ENCODE data around the gene ULBP1.
"Not testable (repeated sequence)": the region's sequence is repeated elsewhere in the genome, so short reads cannot be mapped to it uniquely, and the experiment has no call there.

The ULBP1 gene, protein sequence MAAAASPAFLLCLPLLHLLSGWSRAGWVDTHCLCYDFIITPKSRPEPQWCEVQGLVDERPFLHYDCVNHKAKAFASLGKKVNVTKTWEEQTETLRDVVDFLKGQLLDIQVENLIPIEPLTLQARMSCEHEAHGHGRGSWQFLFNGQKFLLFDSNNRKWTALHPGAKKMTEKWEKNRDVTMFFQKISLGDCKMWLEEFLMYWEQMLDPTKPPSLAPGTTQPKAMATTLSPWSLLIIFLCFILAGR

DNA sequence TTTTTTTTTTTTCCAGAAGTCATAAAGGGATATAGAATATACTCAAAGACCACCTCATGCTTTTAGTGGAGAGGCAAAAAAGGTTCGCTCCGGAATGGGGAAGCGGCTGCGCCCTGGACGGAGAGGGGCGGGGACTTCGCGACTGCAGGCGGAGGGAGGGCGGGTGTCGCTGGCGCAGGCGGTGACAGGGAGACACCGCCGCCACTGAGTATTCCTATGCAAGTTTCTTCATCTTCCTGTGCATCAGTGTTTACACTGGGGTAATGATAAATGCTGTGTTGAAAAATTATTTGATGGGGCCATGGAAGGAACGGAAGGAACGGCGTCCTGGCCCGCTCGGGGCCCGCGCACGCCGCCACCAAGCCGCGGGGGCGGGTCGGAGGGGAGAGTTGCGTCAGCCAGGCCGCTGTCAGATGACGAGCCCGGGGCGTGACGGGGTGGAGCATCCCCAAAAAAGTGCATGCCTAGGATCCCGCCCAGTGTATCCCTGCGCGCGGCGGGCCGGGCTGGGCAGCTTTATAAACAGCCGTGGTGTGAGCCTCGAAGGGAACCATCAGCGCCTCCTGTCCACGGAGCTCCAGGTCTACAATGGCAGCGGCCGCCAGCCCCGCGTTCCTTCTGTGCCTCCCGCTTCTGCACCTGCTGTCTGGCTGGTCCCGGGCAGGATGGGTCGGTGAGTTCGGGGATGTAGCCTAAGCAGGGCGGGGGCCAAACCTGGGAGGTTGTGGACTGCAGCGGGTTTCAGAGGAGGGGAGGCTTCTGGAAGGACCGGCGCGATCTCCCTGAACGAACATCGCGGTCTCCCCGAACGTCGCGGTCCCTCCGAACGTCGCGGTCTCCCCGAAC lies at the start of gene ULBP1:
Gene ULBP1 (plus strand): TSS at position 482 of the 846 bp plus-strand sequence. CDS start 107 bp downstream, at position 589.
- DNase-seq (ENCODE audit: low spot score) = peak; percentile 67
- TF ChIP-seq, protein P1, sequence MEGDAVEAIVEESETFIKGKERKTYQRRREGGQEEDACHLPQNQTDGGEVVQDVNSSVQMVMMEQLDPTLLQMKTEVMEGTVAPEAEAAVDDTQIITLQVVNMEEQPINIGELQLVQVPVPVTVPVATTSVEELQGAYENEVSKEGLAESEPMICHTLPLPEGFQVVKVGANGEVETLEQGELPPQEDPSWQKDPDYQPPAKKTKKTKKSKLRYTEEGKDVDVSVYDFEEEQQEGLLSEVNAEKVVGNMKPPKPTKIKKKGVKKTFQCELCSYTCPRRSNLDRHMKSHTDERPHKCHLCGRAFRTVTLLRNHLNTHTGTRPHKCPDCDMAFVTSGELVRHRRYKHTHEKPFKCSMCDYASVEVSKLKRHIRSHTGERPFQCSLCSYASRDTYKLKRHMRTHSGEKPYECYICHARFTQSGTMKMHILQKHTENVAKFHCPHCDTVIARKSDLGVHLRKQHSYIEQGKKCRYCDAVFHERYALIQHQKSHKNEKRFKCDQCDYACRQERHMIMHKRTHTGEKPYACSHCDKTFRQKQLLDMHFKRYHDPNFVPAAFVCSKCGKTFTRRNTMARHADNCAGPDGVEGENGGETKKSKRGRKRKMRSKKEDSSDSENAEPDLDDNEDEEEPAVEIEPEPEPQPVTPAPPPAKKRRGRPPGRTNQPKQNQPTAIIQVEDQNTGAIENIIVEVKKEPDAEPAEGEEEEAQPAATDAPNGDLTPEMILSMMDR (IDR thresholded peaks at IDR 0.05; ENCODE audit: extremely low read depth, missing control alignments) = no peak

DNA sequence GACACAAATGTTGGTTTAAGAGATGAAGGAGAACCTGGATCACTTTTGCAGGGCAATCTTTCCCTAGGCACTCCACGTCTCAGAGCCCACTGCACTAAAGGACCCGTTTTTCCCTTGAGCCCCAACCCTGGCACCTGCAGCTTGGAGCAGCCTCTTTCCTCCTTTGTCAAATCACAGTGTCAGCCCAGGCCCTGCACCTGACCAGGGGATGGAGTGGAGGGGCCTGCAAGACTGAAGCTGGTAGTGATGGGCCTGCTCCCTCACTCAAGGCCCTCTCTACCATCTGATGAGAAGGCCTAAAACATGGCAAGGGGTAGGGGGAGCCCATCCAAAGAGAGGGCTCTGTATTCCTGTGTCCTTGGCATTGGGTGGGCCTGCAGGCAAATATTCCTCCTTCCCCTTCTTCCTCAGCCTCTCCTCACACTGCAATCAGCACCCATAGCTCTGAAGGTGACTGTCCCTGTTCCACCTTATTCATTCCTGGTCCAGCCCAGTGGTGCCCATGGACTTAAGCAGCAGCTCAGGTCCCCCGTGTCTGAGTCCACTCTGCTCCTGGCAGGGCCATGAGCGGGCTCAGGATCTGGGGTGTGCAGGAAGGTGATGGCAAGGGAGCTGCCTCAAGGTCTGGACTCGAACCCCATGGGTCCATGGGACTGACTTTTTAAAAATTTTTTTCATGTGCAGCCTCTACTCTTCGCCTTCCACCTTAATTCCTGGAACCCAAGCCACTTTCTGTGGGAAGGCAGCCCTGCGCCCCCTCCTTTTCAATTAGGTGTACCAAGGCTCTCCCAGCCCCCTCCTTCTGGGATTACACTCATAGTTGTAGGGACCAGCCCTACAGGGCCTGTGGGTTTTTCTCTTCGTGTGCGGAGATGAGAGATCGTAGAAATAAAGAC lies 47.5 kb upstream of the ULBP1 start:
- TF ChIP-seq, protein P1 (IDR thresholded peaks at IDR 0.05; ENCODE audit: extremely low read depth, missing control alignments) = no peak
- DNase-seq (ENCODE audit: low spot score) = no peak

DNA sequence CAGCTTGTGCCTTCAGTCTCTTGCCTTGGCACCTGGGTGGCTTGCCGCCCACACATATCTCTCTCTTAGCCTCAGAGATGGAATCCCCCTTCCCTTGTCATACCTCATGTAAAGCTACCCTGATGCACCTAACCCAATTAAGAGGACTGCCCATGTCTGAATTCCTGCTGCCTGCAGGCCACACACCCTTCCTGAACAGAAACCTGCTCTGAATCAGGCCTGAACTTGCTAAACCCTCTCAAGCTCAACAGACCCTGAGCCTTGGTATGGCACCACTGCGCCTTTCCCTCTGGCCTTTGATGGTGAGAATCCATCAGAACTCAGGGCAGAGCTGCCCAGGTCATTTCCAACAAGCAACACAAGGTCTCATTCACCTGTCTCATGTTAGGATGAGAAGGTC lies 46.1 kb upstream of the ULBP1 start:
- TF ChIP-seq, protein P1 (IDR thresholded peaks at IDR 0.05; ENCODE audit: extremely low read depth, missing control alignments) = no peak
- DNase-seq (ENCODE audit: low spot score) = no peak

DNA sequence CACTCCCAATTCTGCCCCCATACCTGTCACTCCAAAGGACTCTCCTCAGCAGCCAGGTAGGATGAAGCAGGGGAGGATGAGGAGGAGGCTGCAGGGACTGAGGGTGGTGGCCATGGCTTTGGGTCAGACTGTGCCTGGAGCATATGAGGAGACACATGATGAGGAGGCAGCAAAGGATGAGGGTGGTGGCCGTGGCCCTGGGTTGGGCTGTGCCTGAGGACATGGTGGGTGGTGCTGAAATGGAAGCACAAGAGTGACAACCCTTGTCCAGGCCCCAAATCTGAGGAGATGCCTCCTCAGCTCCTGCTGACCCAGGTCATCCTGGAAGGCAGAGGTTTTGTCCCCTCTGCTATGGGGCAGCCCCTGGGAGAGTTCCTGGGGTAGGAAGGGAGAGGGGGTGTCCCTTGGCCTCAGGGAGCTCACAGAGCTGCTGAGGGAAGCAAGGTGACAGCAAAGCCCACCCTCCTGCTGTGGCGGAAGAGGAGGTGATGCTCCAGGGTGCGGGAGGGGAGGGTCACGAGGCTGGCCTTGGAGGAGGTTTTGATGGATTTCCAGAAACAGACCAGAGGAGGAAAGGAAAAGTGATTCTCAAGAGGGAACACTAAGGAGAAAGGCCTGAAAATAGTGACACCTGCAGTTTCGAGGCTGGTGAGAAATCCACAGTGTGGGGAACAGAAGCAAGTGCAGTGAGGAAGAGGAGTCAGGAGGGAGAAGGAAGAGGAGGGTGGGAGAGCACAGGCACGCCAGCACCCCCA lies 45.4 kb upstream of the ULBP1 start:
- no peak for DNase-seq (ENCODE audit: low spot score)
- TF ChIP-seq, protein P1 (IDR thresholded peaks at IDR 0.05; ENCODE audit: extremely low read depth, missing control alignments) = no peak

DNA sequence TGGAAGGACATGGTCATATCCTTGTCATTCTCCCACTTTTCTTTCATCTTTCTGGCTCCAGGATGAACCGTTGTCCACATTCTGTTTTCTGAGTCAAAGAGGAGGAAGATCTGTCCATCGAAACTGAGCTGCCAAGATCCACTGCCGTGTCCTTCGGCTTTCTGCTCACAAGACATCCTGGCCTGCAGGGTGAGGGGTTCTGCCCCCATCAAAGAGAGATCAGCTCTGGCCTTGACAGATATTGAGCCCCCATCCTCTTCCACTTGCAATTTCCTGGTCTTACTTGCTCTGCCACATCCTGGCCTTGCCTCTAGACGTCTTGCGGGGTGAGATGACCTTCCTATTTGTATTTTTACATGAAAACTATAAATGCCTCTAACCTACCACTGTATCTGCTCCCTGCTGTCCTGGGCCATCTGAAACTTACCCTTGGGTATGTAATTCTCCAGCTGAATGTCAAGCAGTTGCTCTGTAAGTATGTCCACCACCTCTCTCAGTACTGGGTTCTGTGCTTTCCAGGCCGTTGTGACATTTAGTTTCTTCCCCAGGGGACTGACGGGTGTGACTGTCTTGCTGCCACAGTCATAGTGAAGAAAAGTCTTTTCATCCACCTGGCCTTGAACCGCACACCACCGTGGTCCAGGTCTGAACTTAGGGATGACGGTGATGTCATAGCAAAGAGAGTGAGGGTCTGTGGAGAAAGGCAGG lies 44.5 kb upstream of the ULBP1 start:
- not testable (repeated sequence) for DNase-seq (ENCODE audit: low spot score)

DNA sequence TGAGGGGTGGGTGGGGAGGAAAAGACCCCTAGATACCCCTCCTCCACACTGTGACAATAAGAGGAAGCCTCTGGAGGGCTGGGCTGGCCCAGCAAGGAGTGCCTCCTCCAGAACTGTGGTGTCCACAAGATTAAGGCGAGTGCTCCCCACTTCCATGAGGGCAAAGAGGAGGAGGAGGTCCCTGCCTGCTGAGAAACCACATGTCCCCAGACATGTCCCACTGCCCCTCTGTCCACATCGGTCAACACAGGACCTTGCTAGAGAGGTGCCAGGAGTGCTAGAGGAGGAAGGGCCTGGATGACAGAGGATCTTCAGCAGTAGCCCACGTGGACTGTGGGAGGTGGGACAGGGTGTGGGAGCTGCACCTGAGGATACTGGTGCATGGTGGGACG lies 43.9 kb upstream of the ULBP1 start:
- TF ChIP-seq, protein P1 (IDR thresholded peaks at IDR 0.05; ENCODE audit: extremely low read depth, missing control alignments) = no peak
- no peak for DNase-seq (ENCODE audit: low spot score)

Measured in GM20000 (cell line).